ENCODE results near the gene COL6A1.

DNA sequence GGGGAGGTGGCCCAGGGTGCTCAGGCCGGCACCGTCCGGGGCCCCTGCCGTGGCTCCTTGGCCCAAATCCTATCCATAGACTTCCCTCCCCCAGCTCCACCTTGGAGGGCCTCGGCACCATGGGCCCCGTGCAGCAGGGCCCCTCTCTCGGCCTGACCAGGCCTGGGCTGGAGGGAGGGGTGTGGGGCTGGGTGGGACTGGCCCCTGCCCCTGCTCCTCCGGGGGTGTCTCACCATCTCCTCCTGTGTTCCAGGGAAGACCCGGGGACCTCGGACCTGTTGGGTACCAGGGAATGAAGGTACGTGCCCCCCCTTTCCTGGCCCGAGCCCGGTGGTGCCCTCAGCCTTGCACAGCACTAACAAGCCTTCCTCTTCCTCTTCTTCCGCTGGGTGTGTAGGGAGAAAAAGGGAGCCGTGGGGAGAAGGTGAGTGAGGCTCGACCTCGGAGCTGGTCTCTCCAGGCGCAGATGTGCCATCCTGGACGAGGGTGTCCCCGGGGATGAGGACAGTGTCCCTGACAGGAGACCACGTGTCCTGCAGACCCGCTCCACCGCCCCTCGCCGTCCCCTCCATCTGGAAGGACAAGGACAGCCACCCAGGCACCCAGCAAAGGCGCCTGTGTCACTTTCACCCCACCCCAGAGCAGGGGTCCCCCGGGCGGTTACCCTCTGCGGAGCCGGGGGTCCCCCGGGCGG, 7.9 kb downstream of the COL6A1 start:
- TF ChIP-seq POLR2A (IDR thresholded peaks at IDR 0.05; ENCODE audit: low read depth, low read length) = no peak
- TF ChIP-seq, protein P1, sequence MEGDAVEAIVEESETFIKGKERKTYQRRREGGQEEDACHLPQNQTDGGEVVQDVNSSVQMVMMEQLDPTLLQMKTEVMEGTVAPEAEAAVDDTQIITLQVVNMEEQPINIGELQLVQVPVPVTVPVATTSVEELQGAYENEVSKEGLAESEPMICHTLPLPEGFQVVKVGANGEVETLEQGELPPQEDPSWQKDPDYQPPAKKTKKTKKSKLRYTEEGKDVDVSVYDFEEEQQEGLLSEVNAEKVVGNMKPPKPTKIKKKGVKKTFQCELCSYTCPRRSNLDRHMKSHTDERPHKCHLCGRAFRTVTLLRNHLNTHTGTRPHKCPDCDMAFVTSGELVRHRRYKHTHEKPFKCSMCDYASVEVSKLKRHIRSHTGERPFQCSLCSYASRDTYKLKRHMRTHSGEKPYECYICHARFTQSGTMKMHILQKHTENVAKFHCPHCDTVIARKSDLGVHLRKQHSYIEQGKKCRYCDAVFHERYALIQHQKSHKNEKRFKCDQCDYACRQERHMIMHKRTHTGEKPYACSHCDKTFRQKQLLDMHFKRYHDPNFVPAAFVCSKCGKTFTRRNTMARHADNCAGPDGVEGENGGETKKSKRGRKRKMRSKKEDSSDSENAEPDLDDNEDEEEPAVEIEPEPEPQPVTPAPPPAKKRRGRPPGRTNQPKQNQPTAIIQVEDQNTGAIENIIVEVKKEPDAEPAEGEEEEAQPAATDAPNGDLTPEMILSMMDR (conservative IDR thresholded peaks at IDR 0.05; ENCODE audit: low read depth, low read length) = no peak
- TF ChIP-seq FOS (IDR thresholded peaks at IDR 0.05; ENCODE audit: low read depth, low read length) = no peak
- TF ChIP-seq RFX5 (IDR thresholded peaks at IDR 0.05; ENCODE audit: low read depth, low read length) = no peak
- TF ChIP-seq RCOR1 (IDR thresholded peaks at IDR 0.05; ENCODE audit: insufficient replicate concordance, low read length) = no peak
- TF ChIP-seq, protein P2, sequence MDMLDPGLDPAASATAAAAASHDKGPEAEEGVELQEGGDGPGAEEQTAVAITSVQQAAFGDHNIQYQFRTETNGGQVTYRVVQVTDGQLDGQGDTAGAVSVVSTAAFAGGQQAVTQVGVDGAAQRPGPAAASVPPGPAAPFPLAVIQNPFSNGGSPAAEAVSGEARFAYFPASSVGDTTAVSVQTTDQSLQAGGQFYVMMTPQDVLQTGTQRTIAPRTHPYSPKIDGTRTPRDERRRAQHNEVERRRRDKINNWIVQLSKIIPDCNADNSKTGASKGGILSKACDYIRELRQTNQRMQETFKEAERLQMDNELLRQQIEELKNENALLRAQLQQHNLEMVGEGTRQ (IDR thresholded peaks at IDR 0.05; ENCODE audit: low read depth, low read length) = no peak
- TF ChIP-seq MAZ (IDR thresholded peaks at IDR 0.05; ENCODE audit: borderline replicate concordance, low read depth, low read length) = no peak
- TF ChIP-seq MAFK (IDR thresholded peaks at IDR 0.05; ENCODE audit: low read depth, low read length) = no peak
- TF ChIP-seq RAD21 (IDR thresholded peaks at IDR 0.05; ENCODE audit: low read length) = no peak
- TF ChIP-seq CEBPB (IDR thresholded peaks at IDR 0.05; ENCODE audit: low read depth, low read length) = no peak
- TF ChIP-seq MXI1 (IDR thresholded peaks at IDR 0.05; ENCODE audit: borderline replicate concordance, low read depth, low read length) = no peak
- no peak for TF ChIP-seq SMC3 (IDR thresholded peaks at IDR 0.05; ENCODE audit: low read depth, low read length)
- no peak for TF ChIP-seq CHD1 (IDR thresholded peaks at IDR 0.05; ENCODE audit: low read depth, low read length)

All from IMR-90 (cell line).